HepG2 (cell line): ENCODE measurements around the gene PIK3IP1. TPM values are rescaled to one million over a fixed set of nuclear protein-coding genes. Genes with fewer than 3 reads are reported as not detected.

Source experiments
- AHDC1 ChIP-seq: sonication (generic); formaldehyde crosslinking; IDR thresholded peaks from 2 replicates; pipeline ENCODE4 v1.5.1; 2020; ENCODE audit warnings: mild to moderate bottlenecking, missing genetic modification reagents, borderline replicate concordance
- ELF3 ChIP-seq: IDR thresholded peaks from 2 replicates; pipeline ENCODE4 v1.6.1; 2016; ENCODE audit warnings: missing genetic modification reagents, missing compliant biosample characterization
- HMGXB3 ChIP-seq: sonication (generic); formaldehyde crosslinking; IDR thresholded peaks from 2 replicates; pipeline ENCODE4 v1.4.0; 2020; ENCODE audit warnings: missing genetic modification reagents, borderline replicate concordance
- MZF1 ChIP-seq: sonication (generic); formaldehyde crosslinking; IDR thresholded peaks from 2 replicates; pipeline ENCODE4 v1.8.1; 2023; ENCODE audit warnings: mild to moderate bottlenecking, missing genetic modification reagents, borderline replicate concordance
- NCOR1 ChIP-seq: fragments of 200-600 bp; sonication (generic); IDR thresholded peaks from 2 replicates; pipeline ENCODE4 v1.7.0; 2017; ENCODE audit warnings: antibody characterized with exemption, low read length, borderline replicate concordance
- STAG1 ChIP-seq: sonication (generic); formaldehyde crosslinking; IDR thresholded peaks from 2 replicates; pipeline ENCODE4 v1.4.0; 2020; ENCODE audit warnings: missing genetic modification reagents
- SUZ12 ChIP-seq: fragments of 150-350 bp; IDR thresholded peaks from 2 replicates; pipeline ENCODE4 v1.6.1; 2014; ENCODE audit warnings: low read depth, low read length
- THYN1 ChIP-seq: sonication (generic); formaldehyde crosslinking; IDR thresholded peaks from 2 replicates; pipeline ENCODE4 v1.8.1; 2023; ENCODE audit warnings: low read depth, mild to moderate bottlenecking, moderate library complexity, missing genetic modification reagents, borderline replicate concordance
- ZBTB21 ChIP-seq: sonication (generic); formaldehyde crosslinking; IDR thresholded peaks from 2 replicates; pipeline ENCODE4 v1.4.0; 2020; ENCODE audit warnings: missing genetic modification reagents
- ZKSCAN5 ChIP-seq: sonication (generic); formaldehyde crosslinking; IDR thresholded peaks from 2 replicates; pipeline ENCODE4 v1.5.1; 2020; ENCODE audit warnings: mild to moderate bottlenecking, missing genetic modification reagents
- ZNF234 ChIP-seq: sonication (generic); formaldehyde crosslinking; conservative IDR thresholded peaks from 2 replicates; pipeline ENCODE4 v1.5.1; 2020; ENCODE audit warnings: mild to moderate bottlenecking, missing genetic modification reagents
- ZNF264 ChIP-seq: sonication (generic); formaldehyde crosslinking; IDR thresholded peaks from 2 replicates; pipeline ENCODE4 v1.4.0; 2020; ENCODE audit warnings: missing genetic modification reagents
- ZNF589 ChIP-seq: sonication (generic); formaldehyde crosslinking; conservative IDR thresholded peaks from 2 replicates; pipeline ENCODE4 v1.8.0; 2022; ENCODE audit warnings: mild to moderate bottlenecking, moderate library complexity, missing genetic modification reagents
- ZNF782 ChIP-seq: sonication (generic); formaldehyde crosslinking; IDR thresholded peaks from 2 replicates; pipeline ENCODE4 v1.4.0; 2020; ENCODE audit warnings: missing genetic modification reagents, mild to moderate bottlenecking, borderline replicate concordance
- polyA plus RNA-seq, 8 experiments: library from polyadenylated mRNA; depleted of rRNA in 3 of 8; stranded (reverse) in 7 of 8; unstranded in 1 of 8; fragments of >200 nt; fragmentation: Illumina TruSeq in 4 of 8; extraction: Trizol in 4 of 8; gene quantifications; 2 replicates each; pipeline versions ENCODE4 v1.2.1 to v1.2.3, GENCODE V29; 2011 to 2016; ENCODE audit warnings: low read depth in 4 of 8, missing spikeins in 1 of 8, mixed read lengths in 1 of 8; ENCODE audit not compliant: insufficient read depth in 1 of 8
- total RNA-seq, 5 experiments: library from RNA; depleted of rRNA; stranded (reverse); fragments of >200 nt; fragmentation: Illumina TruSeq; extraction: Trizol; gene quantifications; 2 replicates each; pipeline ENCODE4 v1.2.3, GENCODE V29; 2016; ENCODE audit warnings: low read depth in 1 of 5
- TF ChIP-seq, protein P1 (sequence below): IDR thresholded peaks from 2 replicates; pipeline ENCODE4 v1.4.0; 2020; ENCODE audit warnings: mild to moderate bottlenecking, missing genetic modification reagents

PIK3IP1 gene
- total and polyA plus RNA-seq, 2 of the 13 experiments (the other 11 are each of a cell fraction or from before 2014, with no cell fraction given), result 1.3 to 2.5 TPM

DNA sequence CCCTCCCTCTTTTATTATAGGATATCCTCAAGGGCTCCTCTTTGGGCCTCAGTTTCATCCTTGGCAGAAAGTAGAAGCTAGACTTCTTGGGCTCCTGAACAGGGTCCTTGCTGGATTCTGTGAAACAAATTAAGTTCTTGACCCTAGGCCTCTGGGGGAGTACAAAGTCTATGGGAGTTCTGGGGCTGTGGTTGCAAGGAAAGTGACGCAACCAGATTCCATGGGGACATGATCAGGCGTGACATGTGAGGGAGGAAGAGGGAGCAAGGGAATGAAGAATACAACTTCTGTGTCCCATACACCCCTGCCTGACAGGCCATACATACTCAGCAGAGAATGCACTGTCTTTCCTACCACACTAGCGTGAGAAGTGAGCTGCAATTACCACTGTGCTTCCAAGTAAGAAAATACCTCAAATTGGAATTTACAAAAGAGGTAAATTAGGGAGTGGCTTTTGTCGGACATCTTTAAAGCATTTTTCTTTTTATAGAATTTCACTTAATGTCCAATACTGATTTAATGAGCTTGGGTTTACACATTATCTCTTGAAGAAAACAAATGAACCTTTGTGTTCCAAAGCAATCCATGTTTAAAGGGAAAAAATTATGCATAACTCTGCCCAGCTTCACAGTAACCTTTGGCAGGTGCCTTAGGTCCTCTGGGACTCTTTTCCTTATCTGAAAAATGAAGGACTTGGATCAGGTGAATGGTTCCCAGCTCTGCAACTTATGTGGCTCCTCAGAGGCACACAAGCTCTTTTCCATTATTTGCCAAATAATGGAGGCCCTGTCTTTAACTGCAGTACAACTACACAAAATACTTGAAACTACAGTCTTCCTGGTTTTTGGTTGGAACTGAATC, 41.3 kb downstream of the PIK3IP1 start (continued):
- TF ChIP-seq AHDC1 (CRISPR knock-in tag) (peak; percentile 44; the same call in 1 of the 2 replicates), ZBTB21 (CRISPR knock-in tag) (no peak), SUZ12 (no peak), NCOR1 (peak; percentile 55; the same call in 1 of the 2 replicates), STAG1 (CRISPR knock-in tag) (no peak), ZNF782 (no peak), MZF1 (no peak), ZNF234 (CRISPR knock-in tag) (no peak), ZKSCAN5 (no peak), ZNF264 (CRISPR knock-in tag) (no peak), THYN1 (no peak), ELF3 (CRISPR knock-in tag) (no peak), ZNF589 (CRISPR knock-in tag) (no peak), HMGXB3 (CRISPR knock-in tag) (peak; percentile 44; the same call in 1 of the 2 replicates)
- TF ChIP-seq, protein P1, sequence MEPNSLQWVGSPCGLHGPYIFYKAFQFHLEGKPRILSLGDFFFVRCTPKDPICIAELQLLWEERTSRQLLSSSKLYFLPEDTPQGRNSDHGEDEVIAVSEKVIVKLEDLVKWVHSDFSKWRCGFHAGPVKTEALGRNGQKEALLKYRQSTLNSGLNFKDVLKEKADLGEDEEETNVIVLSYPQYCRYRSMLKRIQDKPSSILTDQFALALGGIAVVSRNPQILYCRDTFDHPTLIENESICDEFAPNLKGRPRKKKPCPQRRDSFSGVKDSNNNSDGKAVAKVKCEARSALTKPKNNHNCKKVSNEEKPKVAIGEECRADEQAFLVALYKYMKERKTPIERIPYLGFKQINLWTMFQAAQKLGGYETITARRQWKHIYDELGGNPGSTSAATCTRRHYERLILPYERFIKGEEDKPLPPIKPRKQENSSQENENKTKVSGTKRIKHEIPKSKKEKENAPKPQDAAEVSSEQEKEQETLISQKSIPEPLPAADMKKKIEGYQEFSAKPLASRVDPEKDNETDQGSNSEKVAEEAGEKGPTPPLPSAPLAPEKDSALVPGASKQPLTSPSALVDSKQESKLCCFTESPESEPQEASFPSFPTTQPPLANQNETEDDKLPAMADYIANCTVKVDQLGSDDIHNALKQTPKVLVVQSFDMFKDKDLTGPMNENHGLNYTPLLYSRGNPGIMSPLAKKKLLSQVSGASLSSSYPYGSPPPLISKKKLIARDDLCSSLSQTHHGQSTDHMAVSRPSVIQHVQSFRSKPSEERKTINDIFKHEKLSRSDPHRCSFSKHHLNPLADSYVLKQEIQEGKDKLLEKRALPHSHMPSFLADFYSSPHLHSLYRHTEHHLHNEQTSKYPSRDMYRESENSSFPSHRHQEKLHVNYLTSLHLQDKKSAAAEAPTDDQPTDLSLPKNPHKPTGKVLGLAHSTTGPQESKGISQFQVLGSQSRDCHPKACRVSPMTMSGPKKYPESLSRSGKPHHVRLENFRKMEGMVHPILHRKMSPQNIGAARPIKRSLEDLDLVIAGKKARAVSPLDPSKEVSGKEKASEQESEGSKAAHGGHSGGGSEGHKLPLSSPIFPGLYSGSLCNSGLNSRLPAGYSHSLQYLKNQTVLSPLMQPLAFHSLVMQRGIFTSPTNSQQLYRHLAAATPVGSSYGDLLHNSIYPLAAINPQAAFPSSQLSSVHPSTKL (CRISPR knock-in tag), result peak; percentile 75
